GM18858 (cell line): ENCODE data around the gene AURKA.
A peak's percentile ranks its signal among the peaks of the same experiment; 100 is the strongest.
"Not testable (repeated sequence)": the region's sequence is repeated elsewhere in the genome, so short reads cannot be mapped to it uniquely, and the experiment has no call there.

Experiments
- ATAC-seq: cut with Tn5 transposase; IDR thresholded peaks from one replicate; pipeline ENCODE4 v1.9.1; 2021; ENCODE audit not compliant: unreplicated experiment

Gene AURKA

GRCh38 chr20:56422076-56422823 is 30.2 kb upstream of the AURKA start:
- ATAC-seq: no peak

GRCh38 chr20:56420940-56421688 is 29.1 kb upstream of the AURKA start:
- no peak for ATAC-seq

GRCh38 chr20:56420028-56420427 is 28.0 kb upstream of the AURKA start:
- ATAC-seq: no peak

GRCh38 chr20:56418385-56418861 is 26.4 kb upstream of the AURKA start:
- no peak for ATAC-seq

- ATAC-seq: no peak
Measured at GRCh38 chr20:56417911-56418310, 25.9 kb upstream of the AURKA start.

- ATAC-seq: no peak
Measured at GRCh38 chr20:56417402-56417801, 25.4 kb upstream of the AURKA start.

- no peak for ATAC-seq
Measured at GRCh38 chr20:56414842-56415765, 23.1 kb upstream of the AURKA start.

GRCh38 chr20:56412949-56413348 is 20.9 kb upstream of the AURKA start:
- ATAC-seq: no peak

- no peak for ATAC-seq
Measured at GRCh38 chr20:56412473-56412790, 20.4 kb upstream of the AURKA start.

GRCh38 chr20:56411759-56412472 is 19.9 kb upstream of the AURKA start, which contains the start of gene CASS4:
Gene CASS4 (plus strand): TSS chr20:56412260. CDS start chr20:56412459, 199 bp downstream.
- no peak for ATAC-seq

GRCh38 chr20:56411287-56411686 is 19.3 kb upstream of the AURKA start:
- not testable (repeated sequence) for ATAC-seq

GRCh38 chr20:56409956-56410355 is 17.9 kb upstream of the AURKA start:
- ATAC-seq: no peak

GRCh38 chr20:56409521-56409920 is 17.5 kb upstream of the AURKA start:
- ATAC-seq: no peak

GRCh38 chr20:56406910-56407309 is 14.9 kb upstream of the AURKA start:
- no peak for ATAC-seq

GRCh38 chr20:56405356-56405755 is 13.3 kb upstream of the AURKA start:
- not testable (repeated sequence) for ATAC-seq

GRCh38 chr20:56403465-56403864 is 11.4 kb upstream of the AURKA start:
- ATAC-seq: no peak

- peak; percentile 72 for ATAC-seq
Measured at GRCh38 chr20:56400001-56400640, 8.1 kb upstream of the AURKA start.

- ATAC-seq: no peak
Measured at GRCh38 chr20:56395166-56395565, 3.2 kb upstream of the AURKA start.

- no peak for ATAC-seq
Measured at GRCh38 chr20:56393653-56394052, 1.6 kb upstream of the AURKA start.

GRCh38 chr20:56392881-56393482 is 967 bp upstream of the AURKA start:
- ATAC-seq: no peak
